Esophagus squamous epithelium (tissue), 4 donors: ENCODE data around the gene GJB6.

ENCODE experiments used
- CTCF ChIP-seq, 6 experiments: fragments of 450-650 bp in 4 of 6; fragments of 200-600 bp in 2 of 6; sonication (generic) in 2 of 6; IDR thresholded peaks; one replicate each; pipeline ENCODE4 v1.5.1; 2016 to 2019; ENCODE audit warnings: antibody characterized with exemption in 6 of 6, mild to moderate bottlenecking in 4 of 6, moderate library complexity in 4 of 6
- POLR2A ChIP-seq, 4 donors: fragments of 450-650 bp; IDR thresholded peaks; one replicate each; pipeline ENCODE4 v1.6.1; 2017; ENCODE audit warnings: antibody characterized with exemption in 4 of 4, mild to moderate bottlenecking in 4 of 4, moderate library complexity in 3 of 4

- TF ChIP-seq CTCF (IDR thresholded peaks at IDR 0.05): no peak
- no peak for TF ChIP-seq POLR2A (IDR thresholded peaks at IDR 0.05)
Observed at GRCh38 chr13:20264271-20265018, 32.3 kb upstream of the GJB6 start.
